HG03460 (cell line): ENCODE results near the gene OR5J2.
"Not testable (repeated sequence)": the region's sequence is repeated elsewhere in the genome, so short reads cannot be mapped to it uniquely, and the experiment has no call there.

Experiments used
- ATAC-seq: cut with Tn5 transposase; IDR thresholded peaks from one replicate; pipeline ENCODE4 v1.9.1; 2021; ENCODE audit not compliant: unreplicated experiment

Gene OR5J2

DNA sequence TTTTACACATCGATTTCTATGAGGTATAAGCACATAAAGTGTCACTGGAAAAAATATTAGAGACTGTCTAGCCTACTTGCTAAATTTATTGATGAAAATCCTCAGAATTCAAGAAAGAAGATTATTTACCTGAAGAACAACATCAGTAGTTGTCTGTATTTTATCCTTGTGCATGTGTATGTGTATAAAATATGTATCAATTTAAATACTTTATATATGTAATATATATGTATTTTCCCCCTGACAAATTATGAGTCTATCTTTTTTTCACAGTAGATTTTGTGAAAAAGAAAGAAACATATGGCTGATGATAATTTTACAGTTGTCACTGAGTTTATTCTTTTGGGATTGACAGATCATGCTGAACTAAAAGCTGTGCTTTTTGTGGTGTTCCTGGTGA lies at the start of gene OR5J2:
OR5J2 (plus strand) TSS at position 301 of the 400 bp plus-strand sequence; CDS start at position 301, 0 bp downstream.
- no peak for ATAC-seq

DNA sequence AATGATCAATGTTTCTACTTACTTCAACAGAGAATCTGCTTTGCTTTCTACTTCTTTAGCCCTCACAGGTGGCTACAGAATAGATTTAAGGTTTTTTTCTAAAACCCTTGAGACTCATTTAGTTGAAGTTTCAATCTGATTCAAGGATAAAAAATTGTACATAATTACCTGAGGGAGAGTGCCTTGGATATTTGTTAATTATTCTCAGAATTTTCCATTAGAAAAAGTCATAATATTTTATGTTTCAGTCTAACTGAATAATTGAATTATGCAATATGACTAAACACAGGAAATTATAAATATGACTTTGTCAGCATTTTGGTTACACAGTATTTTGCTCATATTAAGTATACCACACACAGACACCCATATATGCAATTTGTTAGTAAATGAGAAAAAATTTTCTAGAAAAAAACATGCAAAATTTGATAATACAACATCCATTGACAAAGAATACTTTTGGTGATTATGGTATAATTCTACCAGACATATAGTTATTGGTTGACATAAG lies 36.2 kb upstream of the OR5J2 start, which contains the start of gene OR8J3:
OR8J3 (minus strand) TSS at position 51 of the 511 bp plus-strand sequence. CDS start 2,483 bp downstream, outside the sequence.
- ATAC-seq, result no peak

DNA sequence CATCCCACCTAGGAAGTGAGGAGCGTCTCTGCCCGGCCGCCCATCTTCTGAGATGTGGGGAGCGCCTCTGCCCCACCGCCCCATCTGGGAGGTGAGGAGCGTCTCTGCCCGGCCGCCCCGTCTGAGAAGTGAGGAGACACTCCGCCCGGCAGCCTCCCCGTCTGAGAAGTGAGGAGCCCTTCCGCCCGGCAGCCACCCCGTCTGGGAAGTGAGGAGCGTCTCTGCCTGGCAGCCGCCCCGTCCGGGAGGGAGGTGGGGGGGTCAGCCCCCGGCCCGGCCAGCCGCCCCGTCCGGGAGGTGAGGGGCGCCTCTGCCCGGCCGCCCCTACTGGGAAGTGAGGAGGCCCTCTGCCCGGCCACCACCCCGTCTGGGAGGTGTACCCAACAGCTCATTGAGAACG lies 32.7 kb upstream of the OR5J2 start:
- not testable (repeated sequence) for ATAC-seq

DNA sequence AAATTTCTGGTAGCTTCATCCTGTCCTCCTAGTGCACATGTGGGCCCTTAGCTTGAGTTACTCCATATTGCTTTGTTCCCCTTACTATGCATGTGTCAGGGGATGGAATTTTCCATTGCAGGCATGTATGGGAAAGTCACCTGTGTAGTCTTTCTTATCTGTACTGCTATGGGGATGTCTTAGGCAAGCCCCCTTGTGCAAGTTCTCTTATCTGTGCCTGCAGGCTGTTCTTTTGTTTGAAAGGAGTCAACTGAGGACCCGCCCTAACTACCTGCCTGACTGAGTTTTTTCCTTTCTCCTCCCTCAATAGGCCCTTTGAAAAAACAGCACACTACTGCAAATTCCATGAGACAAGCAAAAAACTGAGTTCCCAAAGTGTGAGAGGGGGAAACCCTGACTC lies 25.0 kb upstream of the OR5J2 start:
- ATAC-seq, result no peak

DNA sequence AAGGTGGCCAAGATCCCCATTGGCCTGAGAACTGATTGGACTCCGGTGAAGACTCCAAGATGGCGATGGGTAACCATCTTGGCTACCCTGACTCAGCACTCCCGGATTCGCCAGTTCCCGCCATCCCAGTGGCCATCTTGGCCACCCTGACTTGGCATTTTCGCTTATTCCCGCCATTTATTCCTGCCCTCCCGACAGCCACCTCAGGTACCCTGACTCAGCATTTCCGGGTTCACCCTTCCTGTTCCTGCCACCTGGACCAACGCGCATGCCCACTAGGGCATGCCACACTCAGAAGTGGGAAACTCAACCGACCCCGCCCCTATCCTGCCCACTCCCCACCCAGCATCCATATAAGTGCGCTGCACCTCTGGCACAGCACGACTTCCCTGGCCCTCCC lies 24.1 kb upstream of the OR5J2 start:
- no peak for ATAC-seq

DNA sequence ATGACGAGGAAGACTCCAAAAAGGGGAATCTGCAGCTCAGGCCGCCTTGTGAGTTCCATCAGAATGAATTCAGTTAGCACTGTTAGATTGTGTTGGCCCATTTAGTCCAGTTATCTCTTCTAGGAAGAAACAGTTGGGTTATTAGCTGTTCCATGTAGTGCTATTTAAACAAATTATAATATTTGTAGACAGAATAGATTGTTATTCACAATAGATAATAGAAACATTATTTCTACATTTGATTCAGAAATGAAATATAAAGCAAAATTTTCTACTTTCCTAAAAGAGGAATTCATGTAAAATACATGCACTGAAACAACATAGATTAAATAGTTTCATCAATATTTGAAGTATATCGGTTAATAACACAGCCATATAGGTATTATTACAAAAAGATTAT lies 16.2 kb upstream of the OR5J2 start, which contains the start of gene OR8K5:
OR8K5 (minus strand) TSS at position 101 of the 400 bp plus-strand sequence; CDS start at position 101, 0 bp downstream.
- no peak for ATAC-seq

DNA sequence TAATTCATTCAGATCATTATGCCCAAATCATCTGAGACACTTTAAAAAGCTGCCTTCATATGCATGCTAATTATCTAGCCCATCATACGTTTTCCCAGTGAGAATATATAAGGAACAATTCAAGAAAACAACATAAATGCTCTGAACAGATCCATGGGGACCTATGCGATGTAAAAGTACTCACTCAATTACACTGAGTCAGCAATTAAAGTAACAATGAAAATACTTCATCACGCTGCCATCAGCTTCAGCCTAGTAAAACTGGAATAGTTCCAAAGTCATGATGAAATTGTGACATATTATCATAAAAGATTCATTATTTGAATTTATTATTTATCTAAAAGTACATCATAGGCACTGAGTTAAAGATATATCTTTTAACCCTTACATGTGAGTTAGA lies 12.6 kb upstream of the OR5J2 start:
- no peak for ATAC-seq

DNA sequence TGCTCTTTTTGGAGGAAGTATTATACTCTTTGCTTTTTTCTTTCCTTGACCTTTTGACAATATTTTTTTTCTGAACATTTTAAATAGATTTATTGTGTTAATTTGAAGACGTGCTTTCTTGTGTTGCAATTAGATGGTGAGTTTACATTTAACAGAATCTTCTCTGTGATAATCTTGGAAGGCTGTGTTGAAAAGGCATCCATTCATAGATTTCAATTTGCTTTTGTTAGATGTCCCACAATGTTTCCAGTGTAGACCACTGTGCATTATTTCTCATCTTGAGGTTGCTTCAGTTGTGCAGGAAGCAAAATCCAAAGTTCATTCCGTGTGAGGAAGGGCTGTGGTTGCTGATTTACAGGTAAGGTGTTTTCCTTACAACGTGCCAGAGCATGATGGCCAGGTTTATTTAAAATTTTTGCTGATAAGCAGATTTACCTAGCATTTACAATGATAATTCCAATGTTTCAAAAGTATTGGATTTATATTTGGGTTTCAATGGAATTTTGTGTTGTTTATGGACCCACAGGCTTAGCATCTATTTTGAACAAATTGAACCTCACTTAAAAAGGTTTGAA lies 4.1 kb upstream of the OR5J2 start:
- ATAC-seq, result no peak

DNA sequence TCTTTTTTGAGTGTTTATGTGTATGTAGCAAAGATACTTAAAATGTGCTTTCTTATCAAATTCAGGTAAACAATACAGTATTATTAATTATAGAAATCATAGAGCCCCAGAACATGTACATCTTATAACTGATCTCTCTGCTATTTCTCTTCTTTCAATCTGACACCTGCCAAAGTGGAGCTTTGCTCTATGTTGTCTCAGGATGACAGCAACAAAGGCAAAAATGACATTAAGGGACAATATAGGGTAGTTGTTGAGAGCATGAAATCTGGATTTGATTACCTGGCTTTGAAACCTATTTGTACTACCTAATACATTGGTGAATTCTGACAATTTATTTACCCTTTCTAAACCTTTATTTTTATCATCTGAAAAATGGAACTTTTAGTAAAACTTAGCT lies 7.0 kb downstream of the OR5J2 start:
- ATAC-seq, result no peak

DNA sequence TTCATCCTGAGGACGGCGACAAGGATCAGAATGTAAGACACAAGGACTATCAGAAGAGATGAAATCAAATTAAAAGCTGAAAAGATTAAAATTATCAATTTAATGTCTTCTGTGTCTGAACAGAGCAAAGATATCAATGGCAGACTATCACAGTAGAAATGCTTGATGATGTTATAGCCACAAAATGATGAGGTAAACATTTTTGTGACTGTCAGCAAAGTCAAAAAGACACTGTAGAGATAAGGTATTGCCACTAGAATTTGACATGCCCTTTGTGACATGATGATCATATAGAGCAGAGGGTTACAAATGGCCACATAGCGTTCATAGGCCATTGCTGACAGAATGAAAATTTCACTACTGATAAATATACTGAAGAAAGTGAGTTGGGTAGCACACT lies 12.2 kb downstream of the OR5J2 start:
- no peak for ATAC-seq

DNA sequence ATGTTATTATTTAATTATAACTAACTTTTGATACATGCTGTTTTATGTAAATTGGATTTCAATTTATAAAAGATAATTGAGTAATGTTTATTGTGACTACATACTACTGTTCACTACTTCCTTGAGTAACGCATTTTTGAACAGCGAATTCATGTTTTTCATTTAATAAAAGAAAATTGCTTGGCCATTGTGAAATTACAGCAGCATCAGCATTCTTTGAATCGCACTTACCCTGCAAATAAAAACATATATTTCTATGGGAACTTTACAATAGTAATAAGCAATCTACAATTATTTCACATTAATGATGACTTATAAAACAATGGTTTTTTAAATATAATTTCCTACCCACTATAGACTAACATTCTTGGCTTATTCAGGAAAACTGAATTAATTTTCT lies 20.3 kb downstream of the OR5J2 start:
- ATAC-seq, result no peak

DNA sequence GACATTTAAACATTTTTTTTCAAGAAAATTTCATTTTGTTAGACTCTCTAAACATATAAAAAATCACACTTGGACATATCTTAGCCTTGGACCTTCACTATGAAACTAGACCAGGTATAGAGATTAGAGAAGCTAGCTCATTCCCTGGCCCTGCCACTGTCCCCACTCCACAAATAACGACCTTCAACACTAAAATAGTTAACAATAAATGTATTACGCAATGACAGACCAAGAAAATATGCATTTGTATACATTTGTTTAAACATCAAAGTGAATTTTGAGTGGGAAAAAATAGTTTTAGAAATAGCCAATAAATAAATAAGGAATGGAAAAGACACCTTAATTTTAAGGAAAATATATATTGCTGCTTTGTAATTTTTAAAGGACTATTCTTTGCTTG lies 20.9 kb downstream of the OR5J2 start:
- no peak for ATAC-seq

DNA sequence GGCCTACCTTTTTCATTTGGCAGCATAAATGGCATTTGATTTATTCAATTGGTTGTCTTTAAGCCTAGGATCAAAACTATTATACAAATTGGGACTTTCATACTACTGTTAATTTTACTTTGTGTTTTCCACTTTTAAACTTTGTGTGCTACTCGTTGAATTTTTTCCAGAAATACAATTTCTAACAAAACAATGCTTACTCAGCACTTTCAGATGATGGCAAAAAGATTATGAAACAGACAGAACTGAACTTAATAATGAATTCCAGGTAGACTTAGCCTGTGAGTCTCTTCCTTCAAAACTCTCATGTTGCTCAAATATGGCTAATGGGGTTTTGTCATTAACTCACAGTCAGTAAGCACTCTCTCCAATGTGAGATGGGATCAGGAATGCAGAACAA lies 31.4 kb downstream of the OR5J2 start:
- ATAC-seq, result no peak

DNA sequence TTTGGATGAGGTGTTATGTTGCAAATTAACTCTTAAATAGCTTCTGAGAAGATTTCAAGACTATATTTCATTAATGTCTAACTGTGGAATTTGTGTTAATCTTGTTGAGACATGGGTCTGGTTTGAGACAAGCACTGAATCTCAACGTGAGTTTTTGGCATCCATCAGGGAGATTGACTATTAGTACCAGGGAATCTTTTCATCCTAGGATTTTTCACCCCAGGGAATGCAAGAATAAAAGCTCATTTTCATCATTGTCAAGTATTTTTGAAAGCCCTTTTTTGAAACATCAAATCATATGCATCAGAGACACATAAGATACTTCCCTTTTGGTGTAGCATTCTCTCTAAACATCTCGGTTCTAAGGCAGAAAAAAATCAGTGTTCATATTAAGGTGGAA lies 38.1 kb downstream of the OR5J2 start:
- ATAC-seq, result no peak

DNA sequence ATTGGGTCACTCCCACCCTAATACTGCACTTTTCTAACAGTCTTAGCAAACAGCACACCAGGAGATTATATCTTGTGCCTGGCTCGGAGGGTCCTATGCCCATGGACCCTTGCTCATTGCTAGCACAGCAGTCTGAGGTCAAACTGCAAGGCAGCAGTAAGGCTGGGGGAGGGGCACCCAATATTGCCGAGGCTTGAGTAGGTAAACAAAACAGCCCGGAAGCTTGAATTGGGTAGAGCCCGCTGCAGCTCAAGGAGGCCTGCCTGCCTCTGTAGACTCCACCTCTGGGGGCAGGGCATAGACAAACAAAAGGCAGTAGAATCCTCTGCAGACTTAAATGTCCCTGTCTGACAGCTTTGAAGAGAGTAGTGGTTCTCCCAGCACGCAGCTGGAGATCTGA lies 43.3 kb downstream of the OR5J2 start:
- ATAC-seq, result not testable (repeated sequence)
